ENCODE measurements around the gene YIPF3. TPM values are rescaled to one million over a fixed set of nuclear protein-coding genes. Genes with fewer than 3 reads are reported as not detected.
"Not testable (repeated sequence)": the region's sequence is repeated elsewhere in the genome, so short reads cannot be mapped to it uniquely, and the experiment has no call there.

Gene YIPF3
- total RNA-seq, 4 donors from 2014 or later, result 67.9 to 109 (median 91.3) TPM

- TF ChIP-seq CTCF (IDR thresholded peaks at IDR 0.05), result no peak
- DNase-seq (ENCODE audit: low spot score), result no peak
Observed at GRCh38 chr6:43503443-43503842, 13.3 kb downstream of the YIPF3 start.

GRCh38 chr6:43502666-43503065, 14.1 kb downstream of the YIPF3 start:
- no peak for ATAC-seq (ENCODE audit: low FRiP score)
- TF ChIP-seq CTCF (IDR thresholded peaks at IDR 0.05), result no peak
- no peak for DNase-seq (ENCODE audit: low spot score)

More at GRCh38 chr6:43503443-43503842, 13.3 kb downstream of the YIPF3 start:
- no peak for ATAC-seq (ENCODE audit: low FRiP score)

GRCh38 chr6:43500921-43501320, 15.8 kb downstream of the YIPF3 start:
- TF ChIP-seq CTCF (IDR thresholded peaks at IDR 0.05), result no peak
- ATAC-seq (ENCODE audit: low FRiP score) (no peak), DNase-seq (ENCODE audit: low spot score) (no peak)

- ATAC-seq (ENCODE audit: low FRiP score), result no peak
- TF ChIP-seq CTCF (IDR thresholded peaks at IDR 0.05), result no peak
- no peak for DNase-seq (ENCODE audit: low spot score)
Observed at GRCh38 chr6:43499028-43499815, 17.5 kb downstream of the YIPF3 start.

- ATAC-seq (ENCODE audit: low FRiP score); DNase-seq (ENCODE audit: low spot score): not testable (repeated sequence)
Observed at GRCh38 chr6:43498291-43498690, 18.4 kb downstream of the YIPF3 start.

GRCh38 chr6:43497689-43498088, 19.0 kb downstream of the YIPF3 start:
- DNase-seq (ENCODE audit: low spot score) (no peak), ATAC-seq (ENCODE audit: low FRiP score) (no peak)
- no peak for TF ChIP-seq CTCF (IDR thresholded peaks at IDR 0.05)

- TF ChIP-seq CTCF (IDR thresholded peaks at IDR 0.05), result no peak
- no peak for DNase-seq (ENCODE audit: low spot score)
- no peak for ATAC-seq (ENCODE audit: low FRiP score)
Observed at GRCh38 chr6:43497129-43497396, 19.7 kb downstream of the YIPF3 start.
